ENCODE measurements around the gene CARMIL3.

CARMIL3 gene

GRCh38 chr14:24077086-24077485, 25.3 kb downstream of the CARMIL3 start:
- no peak for DNase-seq

DNA sequence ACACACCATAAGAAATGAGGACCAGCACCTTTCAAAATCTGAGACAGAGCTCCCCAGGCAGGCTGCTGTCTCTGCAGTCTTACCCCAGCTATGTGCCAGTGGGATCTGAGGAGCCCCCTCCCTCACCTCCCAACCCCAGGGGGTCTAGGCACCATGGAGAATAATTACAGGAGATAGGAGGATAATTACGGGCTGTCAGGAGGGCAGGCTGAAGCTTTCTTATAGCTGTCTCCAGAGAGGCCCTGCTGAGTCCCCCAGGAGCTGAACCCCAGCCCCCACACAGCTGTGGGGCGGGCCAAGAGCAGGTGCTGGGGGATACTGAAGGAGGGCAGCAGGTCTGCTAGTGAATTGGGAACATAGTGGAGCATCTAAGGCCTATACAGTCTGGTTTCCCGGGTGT, 26.3 kb downstream of the CARMIL3 start:
- DNase-seq, result no peak

DNA sequence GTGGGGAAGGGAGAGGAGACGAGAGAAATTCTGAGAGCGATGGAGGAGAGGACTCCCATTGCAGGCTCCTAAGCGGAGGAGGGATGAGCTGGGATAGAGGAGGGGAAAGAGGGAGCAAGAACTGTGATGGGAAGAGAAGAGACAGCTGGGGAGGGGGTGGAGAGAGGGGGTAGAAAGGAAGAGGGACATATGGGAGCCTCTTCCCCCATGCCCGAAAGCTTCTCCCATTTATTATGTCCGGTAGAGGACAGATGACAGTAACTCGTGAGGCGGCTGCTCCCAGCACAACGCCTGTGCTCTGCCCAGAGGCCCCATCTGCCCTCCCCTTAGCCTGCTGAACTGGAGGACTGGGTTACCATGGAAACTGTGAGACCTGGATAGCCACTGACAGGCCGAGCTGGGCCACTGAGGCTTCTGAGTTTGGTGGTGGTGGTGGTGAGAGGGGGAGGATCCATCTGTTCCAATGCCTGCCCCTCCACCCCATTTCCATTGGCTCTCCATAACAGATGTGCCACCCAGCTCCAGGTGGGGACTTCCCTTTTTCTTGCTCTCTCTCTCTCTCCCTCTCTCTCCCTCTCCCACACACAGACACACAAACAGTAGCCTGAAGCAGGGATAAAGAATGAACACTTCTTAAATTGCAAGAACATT, 27.8 kb downstream of the CARMIL3 start:
- peak; percentile 47 for DNase-seq

GRCh38 chr14:24080142-24080530, 28.3 kb downstream of the CARMIL3 start:
- DNase-seq, result no peak

DNA sequence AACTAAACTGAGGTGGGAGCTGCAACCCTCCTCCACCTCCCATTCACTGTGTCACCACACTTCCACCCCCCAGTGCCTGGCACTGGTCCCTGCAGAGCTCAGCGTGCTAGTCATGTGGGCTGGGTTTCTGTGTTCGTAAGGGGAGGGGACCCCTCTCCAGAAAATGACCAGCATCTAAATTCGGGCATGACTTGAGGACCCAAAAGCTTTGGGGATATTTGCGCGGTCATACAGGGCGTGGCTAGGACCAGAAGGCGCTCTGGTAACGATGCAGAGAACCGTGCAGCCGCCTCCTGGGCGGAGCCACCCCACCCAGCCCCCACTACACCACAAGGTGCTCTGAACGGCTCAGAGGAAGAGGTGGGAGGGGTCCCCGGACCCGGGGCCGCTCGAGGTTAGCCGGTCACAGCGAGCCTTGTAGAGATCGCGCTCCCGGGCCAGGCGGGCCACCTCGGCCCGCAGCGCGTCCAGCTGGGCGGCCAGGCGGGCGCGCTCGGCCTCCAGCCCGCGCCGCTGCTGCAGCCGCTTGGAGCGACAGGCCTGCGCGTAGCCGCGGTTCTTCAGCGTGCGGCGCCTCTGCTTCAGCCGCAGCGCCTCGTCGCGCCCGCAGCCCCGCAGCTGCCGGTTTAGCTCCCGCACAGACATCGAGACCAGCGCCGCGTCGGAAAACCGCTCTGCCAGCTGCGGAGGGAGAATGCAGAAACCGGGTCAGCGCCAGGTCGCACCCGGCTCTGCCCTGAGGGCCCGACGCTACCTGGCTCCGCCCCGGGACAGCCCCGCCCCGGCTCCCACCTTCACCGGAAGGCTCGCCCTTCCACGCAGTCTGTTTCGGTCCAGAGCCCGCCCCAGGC, 29.3 kb downstream of the CARMIL3 start:
- peak; percentile 59 for DNase-seq

- no peak for DNase-seq
Observed at GRCh38 chr14:24081739-24082211, 30.0 kb downstream of the CARMIL3 start.

- no peak for DNase-seq
Observed at GRCh38 chr14:24082411-24083080, 30.7 kb downstream of the CARMIL3 start.

- no peak for DNase-seq
Observed at GRCh38 chr14:24083462-24083861, 31.7 kb downstream of the CARMIL3 start.

DNA sequence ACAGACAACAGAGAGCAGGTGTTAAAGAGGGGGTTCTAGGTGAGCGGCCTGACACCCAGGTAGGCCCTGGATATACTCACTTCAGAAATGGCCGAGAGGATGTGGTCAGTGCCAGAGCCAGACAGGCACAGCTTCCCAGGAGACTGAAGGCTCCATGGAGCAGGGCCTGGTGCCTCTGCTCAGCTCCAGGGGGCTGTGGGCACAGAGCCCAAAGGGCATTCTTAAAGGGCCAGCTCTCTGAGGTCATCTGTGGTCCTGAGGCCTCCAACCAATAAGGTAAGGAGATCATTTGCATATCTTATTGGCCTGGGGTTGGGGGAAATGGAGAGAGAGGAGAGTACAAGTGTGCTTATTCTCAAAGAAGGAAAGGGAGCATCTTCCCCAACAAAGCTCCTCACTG, 32.6 kb downstream of the CARMIL3 start:
- DNase-seq, result no peak

DNA sequence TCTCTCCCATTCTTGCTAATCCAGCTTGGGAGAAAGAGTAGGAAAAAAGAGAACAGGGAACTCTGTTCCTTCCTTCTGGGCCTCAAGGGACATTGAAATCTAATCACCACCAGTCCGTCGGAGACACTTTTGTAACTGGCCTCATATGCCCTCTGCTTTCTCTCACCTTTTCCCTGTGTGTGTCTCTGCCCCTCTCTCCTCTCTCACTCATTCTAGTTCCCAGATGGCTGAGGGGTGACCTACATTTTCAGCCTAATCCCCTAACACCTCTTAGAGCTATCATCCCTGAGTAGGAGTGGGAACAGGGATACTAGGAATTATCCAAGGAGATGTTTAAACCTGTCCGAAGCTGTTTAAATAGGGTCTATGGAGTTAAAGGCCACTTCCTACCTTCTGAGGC, 33.4 kb downstream of the CARMIL3 start:
- no peak for DNase-seq

DNA sequence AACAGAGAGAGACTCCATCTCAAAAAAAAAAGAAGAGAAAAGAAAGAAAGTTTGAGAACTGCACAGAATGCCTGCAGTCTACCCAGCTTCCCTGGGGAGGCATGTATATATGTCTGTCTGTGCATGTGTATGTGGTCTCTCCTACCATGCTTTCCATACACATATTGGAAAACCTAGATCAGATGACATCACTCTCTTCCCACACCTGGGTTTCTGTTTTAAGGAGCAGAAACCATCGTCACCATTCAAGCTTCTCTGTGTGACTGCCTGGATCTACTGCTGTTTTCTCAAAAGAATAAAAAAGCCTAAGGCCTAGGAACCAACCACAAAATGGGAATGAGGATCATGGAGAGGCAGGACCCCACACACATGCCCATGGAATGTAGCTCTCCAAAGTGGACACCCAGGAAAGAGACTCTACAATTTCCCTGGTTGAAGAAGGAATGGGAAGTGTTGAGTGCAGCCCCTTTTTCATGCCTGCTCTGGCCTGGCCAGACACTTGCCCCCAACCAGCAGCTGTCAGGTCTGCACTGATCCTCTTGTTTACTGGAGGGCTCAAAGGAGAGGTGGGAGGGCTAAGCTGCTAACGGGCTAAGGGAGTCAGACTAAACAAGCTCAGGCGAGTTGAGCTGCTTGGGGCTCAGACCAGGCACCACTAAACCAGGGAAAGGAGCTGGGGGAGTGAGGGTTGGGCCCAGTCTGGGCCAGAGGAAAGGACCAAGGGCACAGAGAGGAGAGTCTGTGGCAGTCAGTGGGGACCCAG, 34.6 kb downstream of the CARMIL3 start:
- DNase-seq, result no peak

DNA sequence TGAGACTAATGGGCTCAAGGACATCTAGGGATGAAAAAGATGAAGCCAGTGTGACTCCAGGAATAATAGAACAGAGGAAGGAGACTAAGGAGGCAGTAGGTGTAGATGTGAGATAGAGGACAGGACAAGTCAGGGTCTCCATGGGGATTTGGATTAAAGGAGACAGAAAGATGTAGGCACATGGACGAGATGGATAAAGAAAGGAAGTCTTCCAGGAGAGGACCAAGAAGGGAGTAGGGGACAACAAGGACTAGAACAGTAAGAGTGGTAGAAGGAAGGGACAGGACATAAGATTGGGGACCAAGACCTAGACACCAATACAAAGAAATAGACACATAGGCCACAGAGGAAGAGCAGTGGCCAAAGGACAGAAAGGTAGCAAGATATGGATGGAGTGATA, 35.2 kb downstream of the CARMIL3 start:
- DNase-seq, result no peak

DNA sequence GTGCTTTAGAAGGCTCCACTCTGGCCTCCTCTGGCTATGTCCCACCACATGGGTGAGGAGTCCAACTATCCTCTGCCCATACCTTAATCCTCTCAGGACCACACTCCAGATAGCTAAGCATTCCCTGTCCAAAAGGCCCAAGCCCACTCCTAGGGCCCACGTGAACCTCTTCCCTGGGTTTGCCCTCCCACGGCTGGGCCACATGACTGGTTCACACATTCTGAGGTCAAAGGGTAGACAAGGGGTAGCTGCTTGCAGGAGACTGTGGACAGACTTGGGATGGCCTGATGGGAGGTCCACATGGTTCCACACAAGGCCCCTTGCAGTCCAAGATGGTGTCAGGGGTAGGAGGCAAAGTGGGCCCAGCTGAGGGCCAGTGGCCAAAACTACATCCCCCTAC, 36.3 kb downstream of the CARMIL3 start:
- DNase-seq, result no peak

DNA sequence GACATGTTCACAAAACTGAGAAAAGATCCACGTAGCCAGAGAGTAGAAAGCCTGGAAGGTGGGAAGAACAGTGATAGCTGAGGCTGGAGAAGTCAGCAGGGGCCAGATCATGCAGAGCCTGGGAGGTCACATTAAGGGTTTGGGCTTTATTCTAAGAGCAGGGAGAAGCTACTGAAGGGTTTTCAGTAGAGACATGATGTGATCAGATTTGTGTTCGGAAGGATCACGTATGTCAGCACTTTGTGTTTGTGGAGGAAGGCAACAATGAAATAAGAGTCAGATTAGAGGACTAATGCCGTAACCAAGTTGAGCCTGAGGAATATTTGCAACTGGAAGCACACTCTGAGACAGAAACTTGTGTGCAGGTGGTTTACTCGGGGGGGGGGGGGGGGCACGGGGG, 38.1 kb downstream of the CARMIL3 start:
- no peak for DNase-seq

DNA sequence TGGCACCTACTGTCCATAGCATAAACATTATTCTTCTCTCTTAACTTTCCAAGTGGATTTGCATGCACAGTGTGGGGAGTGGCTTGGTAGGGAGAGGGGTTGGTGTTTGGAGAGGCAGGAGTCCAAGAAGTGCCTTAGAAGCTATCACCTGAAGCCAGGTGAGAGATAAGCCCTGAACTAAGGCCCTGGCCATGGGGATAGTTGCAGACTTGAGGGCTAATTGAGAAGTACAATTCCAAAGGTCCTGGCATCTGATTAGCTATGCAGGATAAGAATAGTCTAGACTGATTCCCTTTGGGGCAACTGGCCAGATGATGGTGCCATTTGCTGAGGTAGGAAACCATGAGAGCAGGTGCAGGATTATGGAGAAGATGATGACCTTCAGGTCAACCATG, 40.3 kb downstream of the CARMIL3 start:
- DNase-seq, result no peak

- no peak for DNase-seq
Observed at GRCh38 chr14:24092505-24093206, 40.8 kb downstream of the CARMIL3 start.

GRCh38 chr14:24093207-24093900, 41.5 kb downstream of the CARMIL3 start:
- DNase-seq, result no peak

- peak; percentile 93 for DNase-seq
Observed at GRCh38 chr14:24093901-24094840, 42.4 kb downstream of the CARMIL3 start, which contains the start of gene PCK2. PCK2 (plus strand) TSS chr14:24094311; CDS start chr14:24094406, 95 bp downstream.

GRCh38 chr14:24094841-24095270, 43.0 kb downstream of the CARMIL3 start:
- no peak for DNase-seq
